Activated naive CD8-positive, alpha-beta T cell treated with anti-CD3 and anti-CD28 coated beads, Interleukin-2, amount 50 U/mL, for 24 hours (primary cell): ENCODE data around the gene TAS1R3.

Experiments used
- ATAC-seq: fragments of 150-1000 bp; cut with Tn5 transposase; one replicate; pipeline ENCODE4 v1.10.0; 2021
- DNase-seq: peaks from one replicate; pipeline ENCODE4 v3.0.0; 2021
- H3K27ac Mint-ChIP-seq: one replicate; pipeline ENCODE4 v1.8.0; 2021; ENCODE audit warnings: mild to moderate bottlenecking, mixed read lengths
- H3K27me3 Mint-ChIP-seq: one replicate; pipeline ENCODE4 v1.8.0; 2021; ENCODE audit warnings: mixed read lengths
- H3K36me3 Mint-ChIP-seq: one replicate; pipeline ENCODE4 v1.8.0; 2021; ENCODE audit warnings: low read depth, mixed read lengths
- H3K4me1 Mint-ChIP-seq: one replicate; pipeline ENCODE4 v1.8.0; 2021; ENCODE audit warnings: mixed read lengths
- H3K4me3 Mint-ChIP-seq: one replicate; pipeline ENCODE4 v1.8.0; 2021; ENCODE audit warnings: mild to moderate bottlenecking, moderate library complexity, mixed read lengths
- H3K9me3 Mint-ChIP-seq: one replicate; pipeline ENCODE4 v1.8.0; 2021; ENCODE audit warnings: mixed read lengths

Gene TAS1R3

DNA sequence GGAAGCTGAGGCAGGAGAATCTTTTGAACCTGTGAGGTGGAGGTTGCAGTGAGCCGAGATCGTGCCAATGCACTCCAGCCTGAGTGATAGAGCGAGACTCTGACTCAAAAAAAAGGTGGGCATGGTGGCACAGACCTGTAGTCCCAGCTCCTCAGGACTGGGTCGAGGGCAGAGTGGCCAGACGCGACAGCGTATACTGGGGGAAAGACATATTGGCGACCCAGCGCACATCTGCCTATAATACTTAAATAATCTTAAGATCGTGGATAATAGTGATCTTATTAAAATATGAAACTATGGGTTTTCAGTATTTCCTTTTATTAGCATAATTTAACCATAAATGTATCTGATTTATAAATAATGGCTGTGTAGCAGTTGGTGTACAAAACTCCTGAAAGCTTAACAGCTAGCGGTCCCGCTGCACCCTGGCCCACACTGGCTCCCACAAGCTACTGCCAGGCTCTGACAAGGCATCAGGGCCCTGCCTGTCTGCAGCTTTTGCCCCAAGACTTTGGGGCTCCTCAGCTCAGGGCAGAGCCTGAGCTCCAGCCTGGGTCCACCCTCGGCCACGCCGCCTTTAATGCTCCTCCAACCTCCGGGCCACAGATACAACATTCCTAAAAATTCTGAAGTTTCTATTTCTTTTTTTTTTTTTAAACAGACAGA lies 46.6 kb downstream of the TAS1R3 start:
- Mint-ChIP-seq H3K4me1 (peaks cover 20% of the 10 kb centered on the region), H3K9me3 (no peaks in the 10 kb centered on the region), H3K4me3 (no peak overlapping the region)

DNA sequence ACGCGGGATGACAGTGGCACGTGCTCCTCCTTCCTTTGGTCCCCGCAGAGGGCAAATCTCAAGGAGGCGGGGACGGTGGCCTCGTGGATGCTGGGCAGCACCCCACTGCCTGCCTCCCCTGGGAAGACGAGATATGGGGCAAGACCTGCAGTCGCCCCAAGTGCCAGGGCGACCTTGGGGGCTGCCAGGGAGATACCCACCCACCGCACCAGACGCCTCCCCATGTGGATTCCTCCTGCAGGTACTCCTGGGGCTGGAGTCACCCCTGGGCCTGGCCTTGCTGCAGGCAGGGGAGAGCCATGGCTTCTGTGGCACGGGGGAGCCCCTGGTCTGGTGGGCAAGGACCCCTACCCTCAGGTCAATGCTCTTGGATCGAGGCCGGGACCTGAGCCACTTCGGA lies 49.8 kb downstream of the TAS1R3 start:
- DNase-seq: no peak
- no peaks in the 10 kb centered on the region for H3K9me3 Mint-ChIP-seq
- peaks cover 2% of the 10 kb centered on the region for H3K4me1 Mint-ChIP-seq
- peaks cover 3% of the 10 kb centered on the region for H3K36me3 Mint-ChIP-seq
- H3K27me3 Mint-ChIP-seq: no peaks in the 10 kb centered on the region
- H3K27ac Mint-ChIP-seq: no peak overlapping the region
- ATAC-seq: no peak
- H3K4me3 Mint-ChIP-seq: no peak overlapping the region

More for the DNA sequence above, 46.6 kb downstream of the TAS1R3 start:
- H3K36me3 Mint-ChIP-seq: peaks cover 2% of the 10 kb centered on the region
- DNase-seq (no peak), ATAC-seq (no peak)
- no peaks in the 10 kb centered on the region for H3K27me3 Mint-ChIP-seq
- no peak overlapping the region for H3K27ac Mint-ChIP-seq

DNA sequence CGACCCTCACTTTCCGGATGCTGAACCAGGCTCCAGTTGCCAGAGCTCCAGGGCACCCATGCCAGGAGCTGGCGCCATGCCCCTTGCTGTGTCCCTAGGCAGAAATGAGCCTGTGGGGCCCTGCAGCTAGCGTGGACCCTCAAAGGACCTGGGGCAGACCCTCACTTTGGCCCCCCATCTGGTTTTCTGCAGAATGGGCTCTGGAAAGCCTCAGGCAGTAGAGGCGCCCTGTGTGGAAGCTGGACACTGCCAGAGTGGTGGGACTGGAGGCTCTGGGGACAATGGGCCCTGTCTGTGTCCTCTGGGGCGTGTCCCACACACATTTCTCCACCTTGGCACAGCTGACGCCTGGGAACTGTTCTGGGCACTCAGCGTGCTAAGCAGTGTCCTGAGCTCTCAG lies 50.2 kb downstream of the TAS1R3 start:
- Mint-ChIP-seq H3K27me3 (no peaks in the 10 kb centered on the region), H3K9me3 (no peaks in the 10 kb centered on the region), H3K4me1 (no peaks in the 10 kb centered on the region), H3K36me3 (peaks cover 7% of the 10 kb centered on the region), H3K4me3 (no peak overlapping the region), H3K27ac (no peak overlapping the region)
- DNase-seq (no peak), ATAC-seq (no peak)
